Progenitor cell of endocrine pancreas (in vitro differentiated cells): ENCODE results near the gene ATAT1. TPM values are rescaled to one million over a fixed set of nuclear protein-coding genes. Genes with fewer than 3 reads are reported as not detected.

Source experiments
- DNase-seq: peaks from one replicate; pipeline ENCODE4 v3.0.0; 2021; ENCODE audit warnings: low spot score; ENCODE audit not compliant: unreplicated experiment
- H3K27ac Mint-ChIP-seq: 2 replicates; pipeline ENCODE4 v1.8.0; 2021; ENCODE audit warnings: mild to moderate bottlenecking, moderate library complexity, mixed read lengths
- H3K27me3 Mint-ChIP-seq: 2 replicates; pipeline ENCODE4 v1.8.0; 2021; ENCODE audit warnings: mixed read lengths
- H3K36me3 Mint-ChIP-seq: 2 replicates; pipeline ENCODE4 v1.8.0; 2022; ENCODE audit warnings: mixed read lengths; ENCODE audit not compliant: insufficient read depth
- H3K4me1 Mint-ChIP-seq: 2 replicates; pipeline ENCODE4 v1.8.0; 2021; ENCODE audit warnings: low read depth, mixed read lengths
- H3K4me3 Mint-ChIP-seq: 2 replicates; pipeline ENCODE4 v1.8.0; 2021; ENCODE audit warnings: low read depth, mild to moderate bottlenecking, moderate library complexity, mixed read lengths
- H3K9me3 Mint-ChIP-seq: 2 replicates; pipeline ENCODE4 v1.8.0; 2021; ENCODE audit warnings: low read depth, mixed read lengths
- CTCF ChIP-seq: fragments of 200-600 bp; sonication (generic); IDR thresholded peaks from one replicate; pipeline ENCODE4 v1.5.0; 2021; ENCODE audit warnings: antibody characterized with exemption, mild to moderate bottlenecking; ENCODE audit not compliant: unreplicated experiment
- total RNA-seq: library from RNA; stranded (reverse); gene quantifications from 2 replicates; pipeline ENCODE4 v1.2.1, GENCODE V29; 2021

Gene ATAT1
- total RNA-seq, 1 donor from 2014 or later: 71.2 TPM

GRCh38 chr6:30645989-30646388 is 19.3 kb downstream of the ATAT1 start:
- no peaks in the 10 kb centered on the region for H3K27me3 Mint-ChIP-seq
- H3K4me3 Mint-ChIP-seq: peak overlapping the region; percentile 86
- H3K27ac Mint-ChIP-seq: peak overlapping the region; percentile 94
- peaks cover 27% of the 10 kb centered on the region for H3K36me3 Mint-ChIP-seq
- H3K9me3 Mint-ChIP-seq: no peaks in the 10 kb centered on the region
- DNase-seq: no peak
- TF ChIP-seq CTCF: no peak
- peaks cover 21% of the 10 kb centered on the region for H3K4me1 Mint-ChIP-seq

DNA sequence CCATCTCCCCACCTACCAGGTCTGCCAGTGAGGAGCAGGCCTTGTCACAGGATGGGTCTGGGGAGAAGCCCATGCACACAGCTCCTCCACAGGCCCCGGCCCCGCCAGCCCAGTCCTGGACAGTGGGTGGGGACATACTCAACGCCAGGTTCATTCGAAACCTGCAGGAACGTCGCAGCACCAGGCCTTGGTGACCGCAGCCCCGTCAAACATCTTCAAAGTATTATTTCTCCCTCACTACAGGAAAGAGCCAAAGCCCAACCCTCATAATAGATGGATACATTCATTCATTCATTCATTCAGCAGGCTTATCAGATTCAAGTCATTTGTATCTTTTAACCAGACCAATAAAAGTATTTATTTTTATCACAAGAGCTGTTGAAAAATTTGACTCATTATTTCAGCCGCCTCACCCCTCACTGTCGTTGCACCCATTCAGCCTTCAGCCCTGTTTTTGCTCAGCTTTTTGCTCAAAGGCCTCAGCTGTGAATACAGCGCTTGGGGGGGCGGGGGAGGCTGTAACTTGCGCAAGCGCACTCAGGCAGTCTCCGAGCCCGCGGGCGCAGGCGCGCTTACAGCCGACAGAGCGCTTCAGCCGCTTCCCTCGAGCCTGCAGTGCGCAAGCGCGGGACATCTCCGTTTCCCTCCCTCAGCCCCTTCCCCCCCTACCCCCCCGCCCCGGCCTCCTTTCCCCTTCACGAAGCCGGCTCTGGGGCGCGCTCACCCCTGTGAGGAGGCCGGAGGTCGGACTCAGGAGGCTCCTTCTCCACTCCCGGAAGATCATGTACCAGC is 20.0 kb downstream of the ATAT1 start, which contains the start of gene C6orf136:
TSS of gene C6orf136 (plus strand) at position 684 of the 792 bp plus-strand sequence. CDS start at position 783, 99 bp downstream.
- DNase-seq: peak; percentile 79
- Mint-ChIP-seq H3K36me3 (peaks cover 24% of the 10 kb centered on the region), H3K9me3 (no peaks in the 10 kb centered on the region), H3K4me1 (peaks cover 17% of the 10 kb centered on the region), H3K4me3 (peak within 1 kb of the TSS; percentile 86), H3K27ac (peak within 1 kb of the TSS; percentile 96), H3K27me3 (no peaks in the 10 kb centered on the region)
- TF ChIP-seq CTCF: no peak

- Mint-ChIP-seq H3K4me1 (peaks cover 17% of the 10 kb centered on the region), H3K27me3 (no peaks in the 10 kb centered on the region), H3K36me3 (peaks cover 21% of the 10 kb centered on the region), H3K9me3 (no peaks in the 10 kb centered on the region), H3K4me3 (peak overlapping the region; percentile 86), H3K27ac (peak overlapping the region; percentile 96)
- peak; percentile 85 for DNase-seq
- no peak for TF ChIP-seq CTCF
These were observed 20.8 kb downstream of the ATAT1 start for GRCh38 chr6:30647242-30648116.

- Mint-ChIP-seq H3K4me1 (peaks cover 11% of the 10 kb centered on the region), H3K9me3 (no peaks in the 10 kb centered on the region), H3K36me3 (peaks cover 14% of the 10 kb centered on the region), H3K4me3 (no peak overlapping the region), H3K27ac (peak overlapping the region; percentile 62), H3K27me3 (no peaks in the 10 kb centered on the region)
- TF ChIP-seq CTCF: no peak
- no peak for DNase-seq
These were observed 24.5 kb downstream of the ATAT1 start for GRCh38 chr6:30651143-30651542.
